ENCODE results near the gene S100A7A. TPM values are rescaled to one million over a fixed set of nuclear protein-coding genes. Genes with fewer than 3 reads are reported as not detected.

Gene S100A7A
- total and polyA plus RNA-seq, 2 of the 8 experiments (the other 6 are each of a cell fraction or from before 2014, with no cell fraction given), result not detected

DNA sequence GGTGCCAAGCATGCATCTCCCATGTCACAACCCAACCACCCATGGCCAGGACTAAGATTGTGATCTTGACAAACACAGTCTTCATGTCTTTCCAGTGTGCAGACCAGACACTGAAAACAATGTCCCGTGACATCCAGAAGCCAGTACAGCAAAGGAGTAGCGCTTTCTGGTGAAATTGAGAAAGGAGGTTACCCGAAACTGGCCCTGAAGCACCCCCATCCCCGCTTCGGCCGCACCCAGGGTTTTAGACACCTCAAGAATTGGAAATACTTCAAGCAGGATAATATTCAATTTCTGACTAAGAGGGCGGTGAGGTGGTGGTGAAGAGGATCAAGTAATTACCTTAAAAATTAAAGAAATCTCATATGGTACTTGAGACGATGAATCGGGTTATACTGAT is 14.9 kb upstream of the S100A7A start (continued):
- TF ChIP-seq, protein P1, sequence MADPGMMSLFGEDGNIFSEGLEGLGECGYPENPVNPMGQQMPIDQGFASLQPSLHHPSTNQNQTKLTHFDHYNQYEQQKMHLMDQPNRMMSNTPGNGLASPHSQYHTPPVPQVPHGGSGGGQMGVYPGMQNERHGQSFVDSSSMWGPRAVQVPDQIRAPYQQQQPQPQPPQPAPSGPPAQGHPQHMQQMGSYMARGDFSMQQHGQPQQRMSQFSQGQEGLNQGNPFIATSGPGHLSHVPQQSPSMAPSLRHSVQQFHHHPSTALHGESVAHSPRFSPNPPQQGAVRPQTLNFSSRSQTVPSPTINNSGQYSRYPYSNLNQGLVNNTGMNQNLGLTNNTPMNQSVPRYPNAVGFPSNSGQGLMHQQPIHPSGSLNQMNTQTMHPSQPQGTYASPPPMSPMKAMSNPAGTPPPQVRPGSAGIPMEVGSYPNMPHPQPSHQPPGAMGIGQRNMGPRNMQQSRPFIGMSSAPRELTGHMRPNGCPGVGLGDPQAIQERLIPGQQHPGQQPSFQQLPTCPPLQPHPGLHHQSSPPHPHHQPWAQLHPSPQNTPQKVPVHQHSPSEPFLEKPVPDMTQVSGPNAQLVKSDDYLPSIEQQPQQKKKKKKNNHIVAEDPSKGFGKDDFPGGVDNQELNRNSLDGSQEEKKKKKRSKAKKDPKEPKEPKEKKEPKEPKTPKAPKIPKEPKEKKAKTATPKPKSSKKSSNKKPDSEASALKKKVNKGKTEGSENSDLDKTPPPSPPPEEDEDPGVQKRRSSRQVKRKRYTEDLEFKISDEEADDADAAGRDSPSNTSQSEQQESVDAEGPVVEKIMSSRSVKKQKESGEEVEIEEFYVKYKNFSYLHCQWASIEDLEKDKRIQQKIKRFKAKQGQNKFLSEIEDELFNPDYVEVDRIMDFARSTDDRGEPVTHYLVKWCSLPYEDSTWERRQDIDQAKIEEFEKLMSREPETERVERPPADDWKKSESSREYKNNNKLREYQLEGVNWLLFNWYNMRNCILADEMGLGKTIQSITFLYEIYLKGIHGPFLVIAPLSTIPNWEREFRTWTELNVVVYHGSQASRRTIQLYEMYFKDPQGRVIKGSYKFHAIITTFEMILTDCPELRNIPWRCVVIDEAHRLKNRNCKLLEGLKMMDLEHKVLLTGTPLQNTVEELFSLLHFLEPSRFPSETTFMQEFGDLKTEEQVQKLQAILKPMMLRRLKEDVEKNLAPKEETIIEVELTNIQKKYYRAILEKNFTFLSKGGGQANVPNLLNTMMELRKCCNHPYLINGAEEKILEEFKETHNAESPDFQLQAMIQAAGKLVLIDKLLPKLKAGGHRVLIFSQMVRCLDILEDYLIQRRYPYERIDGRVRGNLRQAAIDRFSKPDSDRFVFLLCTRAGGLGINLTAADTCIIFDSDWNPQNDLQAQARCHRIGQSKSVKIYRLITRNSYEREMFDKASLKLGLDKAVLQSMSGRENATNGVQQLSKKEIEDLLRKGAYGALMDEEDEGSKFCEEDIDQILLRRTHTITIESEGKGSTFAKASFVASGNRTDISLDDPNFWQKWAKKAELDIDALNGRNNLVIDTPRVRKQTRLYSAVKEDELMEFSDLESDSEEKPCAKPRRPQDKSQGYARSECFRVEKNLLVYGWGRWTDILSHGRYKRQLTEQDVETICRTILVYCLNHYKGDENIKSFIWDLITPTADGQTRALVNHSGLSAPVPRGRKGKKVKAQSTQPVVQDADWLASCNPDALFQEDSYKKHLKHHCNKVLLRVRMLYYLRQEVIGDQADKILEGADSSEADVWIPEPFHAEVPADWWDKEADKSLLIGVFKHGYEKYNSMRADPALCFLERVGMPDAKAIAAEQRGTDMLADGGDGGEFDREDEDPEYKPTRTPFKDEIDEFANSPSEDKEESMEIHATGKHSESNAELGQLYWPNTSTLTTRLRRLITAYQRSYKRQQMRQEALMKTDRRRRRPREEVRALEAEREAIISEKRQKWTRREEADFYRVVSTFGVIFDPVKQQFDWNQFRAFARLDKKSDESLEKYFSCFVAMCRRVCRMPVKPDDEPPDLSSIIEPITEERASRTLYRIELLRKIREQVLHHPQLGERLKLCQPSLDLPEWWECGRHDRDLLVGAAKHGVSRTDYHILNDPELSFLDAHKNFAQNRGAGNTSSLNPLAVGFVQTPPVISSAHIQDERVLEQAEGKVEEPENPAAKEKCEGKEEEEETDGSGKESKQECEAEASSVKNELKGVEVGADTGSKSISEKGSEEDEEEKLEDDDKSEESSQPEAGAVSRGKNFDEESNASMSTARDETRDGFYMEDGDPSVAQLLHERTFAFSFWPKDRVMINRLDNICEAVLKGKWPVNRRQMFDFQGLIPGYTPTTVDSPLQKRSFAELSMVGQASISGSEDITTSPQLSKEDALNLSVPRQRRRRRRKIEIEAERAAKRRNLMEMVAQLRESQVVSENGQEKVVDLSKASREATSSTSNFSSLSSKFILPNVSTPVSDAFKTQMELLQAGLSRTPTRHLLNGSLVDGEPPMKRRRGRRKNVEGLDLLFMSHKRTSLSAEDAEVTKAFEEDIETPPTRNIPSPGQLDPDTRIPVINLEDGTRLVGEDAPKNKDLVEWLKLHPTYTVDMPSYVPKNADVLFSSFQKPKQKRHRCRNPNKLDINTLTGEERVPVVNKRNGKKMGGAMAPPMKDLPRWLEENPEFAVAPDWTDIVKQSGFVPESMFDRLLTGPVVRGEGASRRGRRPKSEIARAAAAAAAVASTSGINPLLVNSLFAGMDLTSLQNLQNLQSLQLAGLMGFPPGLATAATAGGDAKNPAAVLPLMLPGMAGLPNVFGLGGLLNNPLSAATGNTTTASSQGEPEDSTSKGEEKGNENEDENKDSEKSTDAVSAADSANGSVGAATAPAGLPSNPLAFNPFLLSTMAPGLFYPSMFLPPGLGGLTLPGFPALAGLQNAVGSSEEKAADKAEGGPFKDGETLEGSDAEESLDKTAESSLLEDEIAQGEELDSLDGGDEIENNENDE (IDR thresholded peaks at IDR 0.05; ENCODE audit: insufficient replicate concordance, low read length), result no peak
- no peak for TF ChIP-seq CHD1 (IDR thresholded peaks at IDR 0.05; ENCODE audit: low read depth, low read length)
- TF ChIP-seq CEBPB (IDR thresholded peaks at IDR 0.05; ENCODE audit: low read depth, low read length), result no peak
- TF ChIP-seq TAF7 (optimal IDR thresholded peaks at IDR 0.05; ENCODE audit: borderline replicate concordance, low read depth, low read length), result no peak
- TF ChIP-seq BRCA1 (IDR thresholded peaks at IDR 0.05; ENCODE audit: low read depth, low read length), result no peak
- no peak for TF ChIP-seq JUN (IDR thresholded peaks at IDR 0.05; ENCODE audit: low read depth, low read length)
- TF ChIP-seq TCF12 (IDR thresholded peaks at IDR 0.05; ENCODE audit: low read depth, low read length), result no peak
- no peak for TF ChIP-seq CHD2 (IDR thresholded peaks at IDR 0.05; ENCODE audit: low read length)
